Keratinocyte (primary cell): ENCODE measurements around the gene HGFAC. TPM values are rescaled to one million over a fixed set of nuclear protein-coding genes. Genes with fewer than 3 reads are reported as not detected.

Source experiments
- DNase-seq: peaks from one replicate; pipeline ENCODE4 v3.0.0-alpha.2; 2011; ENCODE audit warnings: low read depth, missing footprints, low spot score
- FAIRE-seq: peaks from 2 replicates; lab custom pipeline; 2011; peaks lifted over from hg19 to GRCh38; lab: Jason Lieb, UNC
- H2AFZ ChIP-seq: 2 replicates; pipeline ENCODE4 v1.6.0; 2012; ENCODE audit warnings: low read length, control low read depth, inconsistent platforms; ENCODE audit not compliant: control insufficient read depth
- H3K27ac ChIP-seq: 2 replicates; pipeline ENCODE4 v1.5.1; 2011; ENCODE audit warnings: low read length; ENCODE audit not compliant: control insufficient read depth, insufficient read depth
- H3K27me3 ChIP-seq: 3 replicates; pipeline ENCODE4 v1.6.0; 2011; ENCODE audit warnings: low read length; ENCODE audit not compliant: control insufficient read depth, insufficient read depth; ENCODE audit errors: extremely low read depth
- H3K36me3 ChIP-seq, 2 experiments: 2 replicates in 1 of 2; 3 replicates in 1 of 2; pipeline ENCODE4 v1.5.1; 2011; ENCODE audit warnings: low read length in 2 of 2, mild to moderate bottlenecking in 1 of 2; ENCODE audit not compliant: control insufficient read depth in 2 of 2, insufficient read depth in 2 of 2; ENCODE audit errors: extremely low read depth in 1 of 2
- H3K4me1 ChIP-seq: 3 replicates; pipeline ENCODE4 v1.5.1; 2011; ENCODE audit warnings: low read length; ENCODE audit not compliant: control insufficient read depth, insufficient read depth; ENCODE audit errors: extremely low read depth
- H3K4me2 ChIP-seq: 3 replicates; pipeline ENCODE4 v1.6.0; 2011; ENCODE audit warnings: low read depth, low read length; ENCODE audit not compliant: control insufficient read depth, insufficient read depth; ENCODE audit errors: extremely low read depth
- H3K4me3 ChIP-seq, 3 experiments: fragments of 200-600 bp in 1 of 3; sonication (generic) in 1 of 3; 2 replicates in 2 of 3; 3 replicates in 1 of 3; pipeline ENCODE4 v1.5.1; 2011 to 2016; ENCODE audit warnings: low read length in 3 of 3, mild to moderate bottlenecking in 3 of 3, control low read depth in 2 of 3, inconsistent platforms in 1 of 3, low read depth in 1 of 3, mixed read lengths in 1 of 3, mixed run types in 1 of 3, moderate library complexity in 1 of 3; ENCODE audit not compliant: control insufficient read depth in 2 of 3, insufficient read depth in 2 of 3; ENCODE audit errors: extremely low read depth in 1 of 3
- H3K79me2 ChIP-seq: 2 replicates; pipeline ENCODE4 v1.6.0; 2012; ENCODE audit warnings: low read length; ENCODE audit not compliant: control insufficient read depth, insufficient read depth
- H3K9ac ChIP-seq: 3 replicates; pipeline ENCODE4 v1.6.0; 2011; ENCODE audit warnings: low read length; ENCODE audit not compliant: control insufficient read depth, insufficient read depth; ENCODE audit errors: extremely low read depth
- H3K9me1 ChIP-seq: 3 replicates; pipeline ENCODE4 v1.6.0; 2011; ENCODE audit warnings: low read length; ENCODE audit not compliant: control insufficient read depth, insufficient read depth; ENCODE audit errors: extremely low read depth
- H3K9me3 ChIP-seq: 2 replicates; pipeline ENCODE4 v1.5.1; 2012; ENCODE audit warnings: low read depth, low read length; ENCODE audit not compliant: control insufficient read depth
- H4K20me1 ChIP-seq: 3 replicates; pipeline ENCODE4 v1.6.0; 2011; ENCODE audit warnings: low read length; ENCODE audit not compliant: control insufficient read depth, insufficient read depth; ENCODE audit errors: extremely low read depth
- CTCF ChIP-seq, 3 experiments: IDR thresholded peaks in 1 of 3; conservative IDR thresholded peaks in 1 of 3; optimal IDR thresholded peaks in 1 of 3; 2 replicates in 2 of 3; 3 replicates in 1 of 3; pipeline versions ENCODE3 to v1.5.1; 2011; ENCODE audit warnings: low read length in 3 of 3, mild to moderate bottlenecking in 3 of 3, moderate library complexity in 2 of 3, control low read depth in 1 of 3, inconsistent platforms in 1 of 3; ENCODE audit not compliant: insufficient read depth in 2 of 3; ENCODE audit errors: extremely low read depth in 1 of 3
- EZH2 ChIP-seq: IDR thresholded peaks from one replicate; pipeline ENCODE4 v1.6.1; 2012; ENCODE audit warnings: inconsistent platforms, mild to moderate bottlenecking, low read length, moderate library complexity
- dilution Hi-C: fragments of 300-500 bp; cut with MboI; formaldehyde crosslinking; loops from one replicate; pipeline ENCODE4 v1.7.0; 2020; ENCODE audit warnings: low sequenced_read_pairs; ENCODE audit not compliant: extremely low pct_ligation_motif_present
- polyA plus RNA-seq, 5 experiments: library from polyadenylated mRNA; depleted of rRNA in 3 of 5; stranded (reverse) in 3 of 5; stranded (forward) in 1 of 5; unstranded in 1 of 5; fragments of >200 nt; gene quantifications; 1 replicate in 1 of 5; 2 replicates in 3 of 5; 3 replicates in 1 of 5; pipeline versions ENCODE4 v1.2.1 to v1.2.3, GENCODE V29; 2011 to 2012; ENCODE audit warnings: missing spikeins in 2 of 5, low read depth in 1 of 5, low replicate concordance in 1 of 5

HGFAC gene
- polyA plus RNA-seq, 1 donor (not counting 4 experiments of a cell fraction or from before 2014, with no cell fraction given) = not detected

GRCh38 chr4:3462790-3463415 lies 21.1 kb downstream of the HGFAC start, which contains the start of gene DOK7:
Gene DOK7, plus strand, starts transcription at chr4:3463306. Its CDS starts 70 bp downstream, at chr4:3463376.
- Histone ChIP-seq H3K27ac (no peak within 1 kb of the TSS), H3K9ac (no peak within 1 kb of the TSS), H4K20me1 (no peaks in the 10 kb centered on the region), H3K79me2 (no peaks in the 10 kb centered on the region), H3K36me3 (no peaks in the 10 kb centered on the region), H3K9me1 (no peaks in the 10 kb centered on the region), H3K4me1 (peaks cover 15% of the 10 kb centered on the region), H3K27me3 (peaks cover 72% of the 10 kb centered on the region), H3K4me2 (no peak within 1 kb of the TSS), H3K4me3 (no peak within 1 kb of the TSS), H3K9me3 (no peaks in the 10 kb centered on the region), H2AFZ (no peak within 1 kb of the TSS)
- DNase-seq (no peak), FAIRE-seq (no peak)
- dilution Hi-C loops = no loop called here
- TF ChIP-seq CTCF (optimal IDR thresholded peaks at IDR 0.05 in 1 of 3, IDR thresholded peaks at IDR 0.05 in 1 of 3, conservative IDR thresholded peaks at IDR 0.05 in 1 of 3; ENCODE audit: extremely low read depth in 1 of 3, insufficient read depth in 2 of 3, low read length in 3 of 3) (no peak), EZH2 (peak; percentile 81)

GRCh38 chr4:3463556-3464348 lies 22.0 kb downstream of the HGFAC start:
- TF ChIP-seq EZH2 (peak; percentile 66), CTCF (optimal IDR thresholded peaks at IDR 0.05 in 1 of 3, IDR thresholded peaks at IDR 0.05 in 1 of 3, conservative IDR thresholded peaks at IDR 0.05 in 1 of 3; ENCODE audit: extremely low read depth in 1 of 3, insufficient read depth in 2 of 3, low read length in 3 of 3) (no peak)
- Histone ChIP-seq H4K20me1 (no peaks in the 10 kb centered on the region), H3K4me2 (no peak overlapping the region), H3K9me3 (no peaks in the 10 kb centered on the region), H3K27ac (no peak overlapping the region), H3K79me2 (no peaks in the 10 kb centered on the region), H2AFZ (no peak overlapping the region), H3K4me1 (peaks cover 15% of the 10 kb centered on the region), H3K9ac (no peak overlapping the region), H3K9me1 (no peaks in the 10 kb centered on the region), H3K36me3 (no peaks in the 10 kb centered on the region), H3K4me3 (no peak overlapping the region), H3K27me3 (peaks cover 67% of the 10 kb centered on the region)
- FAIRE-seq (no peak), DNase-seq (no peak)
- dilution Hi-C loops = no loop called here
